K562 (cell line): Measurements from ENCODE around the gene NUP133. TPM values are rescaled to one million over a fixed set of nuclear protein-coding genes. Genes with fewer than 3 reads are reported as not detected.

Experiments used
- BCL6 ChIP-seq: fragments of 250-450 bp; sonication (Bioruptor Pico); IDR thresholded peaks from 2 replicates; pipeline ENCODE4 v1.4.0; 2020
- CHD1 ChIP-seq: fragments of 200-600 bp; sonication (generic); IDR thresholded peaks from one replicate; pipeline ENCODE4 v1.6.1; 2012; ENCODE audit warnings: mild to moderate bottlenecking, moderate library complexity, low read length, inconsistent platforms
- CREM ChIP-seq: IDR thresholded peaks from 2 replicates; pipeline ENCODE4 v1.6.1; 2014; ENCODE audit warnings: antibody characterized with exemption, low read depth
- FOSL1 ChIP-seq: fragments of 200-800 bp; sonication (Bioruptor generic); conservative IDR thresholded peaks from 2 replicates; pipeline ENCODE4 v1.6.1; 2016; ENCODE audit warnings: missing genetic modification characterization, missing compliant biosample characterization
- FOXA3 ChIP-seq, 2 experiments: fragments of 450-650 bp in 1 of 2; sonication (generic) in 1 of 2; formaldehyde crosslinking; IDR thresholded peaks in 1 of 2; conservative IDR thresholded peaks in 1 of 2; 2 replicates each; pipeline versions ENCODE4 v1.4.0 to v1.8.0; 2020 to 2022; ENCODE audit warnings: mild to moderate bottlenecking in 2 of 2, missing genetic modification reagents in 1 of 2
- GTF2E2 ChIP-seq: fragments of 200-800 bp; sonication (Bioruptor generic); IDR thresholded peaks from 2 replicates; pipeline ENCODE4 v1.6.1; 2016; ENCODE audit warnings: missing genetic modification characterization, missing compliant biosample characterization
- MAFK ChIP-seq: IDR thresholded peaks from 2 replicates; pipeline ENCODE4 v1.6.1; 2011; ENCODE audit warnings: low read length, improper control_type of control experiment
- NFE2 ChIP-seq: IDR thresholded peaks from 2 replicates; pipeline ENCODE4 v1.6.1; 2014; ENCODE audit warnings: antibody characterized with exemption, low read depth
- SPI1 ChIP-seq: IDR thresholded peaks from 2 replicates; pipeline ENCODE4 v1.6.1; 2011; ENCODE audit warnings: low read depth, low read length, control low read depth, borderline replicate concordance
- SRSF7 ChIP-seq: fragments of 200-400 bp; formaldehyde crosslinking; optimal IDR thresholded peaks from 2 replicates; pipeline ENCODE3; 2017; ENCODE audit warnings: mild to moderate bottlenecking, low read depth, low read length
- TFAM ChIP-seq: fragments of 250-450 bp; sonication (Bioruptor Pico); conservative IDR thresholded peaks from 2 replicates; pipeline ENCODE4 v1.5.0; 2021; ENCODE audit warnings: mild to moderate bottlenecking, moderate library complexity
- ZNF717 ChIP-seq: fragments of 250-450 bp; sonication (Bioruptor Pico); IDR thresholded peaks from 2 replicates; pipeline ENCODE4 v1.5.0; 2021
- polyA plus RNA-seq, 8 experiments: library from polyadenylated mRNA; depleted of rRNA in 4 of 8; stranded (reverse) in 5 of 8; unstranded in 3 of 8; fragments of >200 nt; fragmentation: Nextera tagmentation in 2 of 8; fragmentation: Illumina TruSeq in 1 of 8; extraction: Ambion mirVana in 2 of 8; extraction: Trizol in 1 of 8; gene quantifications; 2 replicates each; pipeline versions ENCODE4 v1.2.1 to v1.2.3, GENCODE V29; 2011 to 2014; ENCODE audit warnings: inconsistent platforms in 1 of 8, missing spikeins in 1 of 8
- total RNA-seq, 7 experiments: library from RNA; depleted of rRNA in 6 of 7; stranded (reverse); fragments of >200 nt in 6 of 7; fragmentation: Illumina TruSeq in 2 of 7; extraction: Trizol in 2 of 7; gene quantifications; 2 replicates each; pipeline versions ENCODE4 v1.2.1 to v1.2.3, GENCODE V29; 2011 to 2021; ENCODE audit warnings: low replicate concordance in 1 of 7
- TF ChIP-seq, protein P1 (sequence below): sonication (generic); IDR thresholded peaks from 2 replicates; pipeline ENCODE4 v1.6.1; 2016
- TF ChIP-seq, protein P2 (sequence below): fragments of 250-450 bp; sonication (Bioruptor Pico); IDR thresholded peaks from 2 replicates; pipeline ENCODE4 v1.5.1; 2021; ENCODE audit warnings: mild to moderate bottlenecking
- TF ChIP-seq, protein P3 (sequence below), 2 experiments: fragments of 250-450 bp in 1 of 2; fragments of 450-650 bp in 1 of 2; sonication (Bioruptor Pico) in 1 of 2; IDR thresholded peaks; 2 replicates each; pipeline versions ENCODE4 v1.6.1 to v1.8.0; 2016 to 2021; ENCODE audit warnings: mild to moderate bottlenecking in 2 of 2, moderate library complexity in 2 of 2, missing compliant biosample characterization in 1 of 2, missing genetic modification characterization in 1 of 2

The NUP133 gene
- total and polyA plus RNA-seq, 9 of the 15 experiments (the other 6 are each of a cell fraction or from before 2014, with no cell fraction given), result 21.7 to 85.1 (median 61.3) TPM

DNA sequence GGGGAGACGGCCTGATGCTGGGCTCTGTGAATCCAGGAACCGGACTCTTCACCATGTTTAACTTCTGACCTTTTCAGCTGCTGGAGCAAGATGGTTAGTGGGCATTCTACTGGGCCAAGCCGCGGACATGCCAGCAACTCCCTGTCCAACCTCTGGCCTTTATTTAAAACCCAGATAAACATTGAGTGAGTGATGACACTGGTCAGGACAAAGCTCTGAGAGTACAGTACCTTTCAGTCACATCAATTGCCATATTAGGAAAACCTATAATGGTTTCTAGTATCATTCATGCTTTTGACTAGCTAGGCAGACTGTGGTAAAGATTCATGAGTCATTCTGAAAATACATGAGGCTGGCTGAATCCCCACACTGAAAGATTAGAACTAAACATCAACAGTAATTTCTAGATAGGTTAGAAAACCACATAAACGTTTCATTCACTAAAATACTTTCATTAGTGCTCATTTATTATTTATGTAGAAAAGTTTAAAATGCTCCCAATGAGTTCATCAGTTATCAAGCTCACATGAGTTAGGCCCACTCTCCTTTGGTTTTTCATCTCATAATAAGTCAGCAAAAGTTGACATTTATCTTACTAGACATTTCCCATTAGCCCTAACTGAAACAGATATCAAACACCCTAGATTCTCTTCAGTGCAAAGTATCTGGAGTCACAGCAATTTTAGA, 67.1 kb downstream of the NUP133 start (continued):
- TF ChIP-seq, protein P1, sequence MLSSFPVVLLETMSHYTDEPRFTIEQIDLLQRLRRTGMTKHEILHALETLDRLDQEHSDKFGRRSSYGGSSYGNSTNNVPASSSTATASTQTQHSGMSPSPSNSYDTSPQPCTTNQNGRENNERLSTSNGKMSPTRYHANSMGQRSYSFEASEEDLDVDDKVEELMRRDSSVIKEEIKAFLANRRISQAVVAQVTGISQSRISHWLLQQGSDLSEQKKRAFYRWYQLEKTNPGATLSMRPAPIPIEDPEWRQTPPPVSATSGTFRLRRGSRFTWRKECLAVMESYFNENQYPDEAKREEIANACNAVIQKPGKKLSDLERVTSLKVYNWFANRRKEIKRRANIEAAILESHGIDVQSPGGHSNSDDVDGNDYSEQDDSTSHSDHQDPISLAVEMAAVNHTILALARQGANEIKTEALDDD, result peak; percentile 66; the same call in 1 of the 2 replicates
- TF ChIP-seq FOXA3 (CRISPR knock-in tag; conservative IDR thresholded peaks at IDR 0.05 in 1 of 2, IDR thresholded peaks at IDR 0.05 in 1 of 2) (no peak), SRSF7 (no peak), ZNF717 (CRISPR knock-in tag) (no peak), CHD1 (no peak), CREM (no peak), MAFK (peak; percentile 30; the same call in 1 of the 2 replicates), NFE2 (peak; percentile 13; the same call in 1 of the 2 replicates), GTF2E2 (tag) (0 out of 2 replicates have a peak, but pooled peaks have one; percentile 51), TFAM (CRISPR knock-in tag) (no peak), SPI1 (no peak), BCL6 (CRISPR knock-in tag) (no peak), FOSL1 (tag) (peak; percentile 89)
- TF ChIP-seq, protein P2, sequence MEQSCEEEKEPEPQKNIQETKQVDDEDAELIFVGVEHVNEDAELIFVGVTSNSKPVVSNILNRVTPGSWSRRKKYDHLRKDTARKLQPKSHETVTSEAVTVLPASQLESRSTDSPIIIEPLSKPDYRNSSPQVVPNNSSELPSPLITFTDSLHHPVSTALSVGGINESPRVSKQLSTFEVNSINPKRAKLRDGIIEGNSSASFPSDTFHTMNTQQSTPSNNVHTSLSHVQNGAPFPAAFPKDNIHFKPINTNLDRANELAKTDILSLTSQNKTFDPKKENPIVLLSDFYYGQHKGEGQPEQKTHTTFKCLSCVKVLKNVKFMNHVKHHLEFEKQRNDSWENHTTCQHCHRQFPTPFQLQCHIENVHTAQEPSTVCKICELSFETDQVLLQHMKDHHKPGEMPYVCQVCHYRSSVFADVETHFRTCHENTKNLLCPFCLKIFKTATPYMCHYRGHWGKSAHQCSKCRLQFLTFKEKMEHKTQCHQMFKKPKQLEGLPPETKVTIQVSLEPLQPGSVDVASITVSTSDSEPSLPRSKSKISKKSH (CRISPR knock-in tag), result no peak
- TF ChIP-seq, protein P3, sequence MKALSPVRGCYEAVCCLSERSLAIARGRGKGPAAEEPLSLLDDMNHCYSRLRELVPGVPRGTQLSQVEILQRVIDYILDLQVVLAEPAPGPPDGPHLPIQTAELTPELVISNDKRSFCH (CRISPR knock-in tag; IDR thresholded peaks at IDR 0.05), result no peak
- TF ChIP-seq, protein P3 (tag; IDR thresholded peaks at IDR 0.05), result no peak
